ENCODE measurements around the gene USP48.

The USP48 gene

DNA sequence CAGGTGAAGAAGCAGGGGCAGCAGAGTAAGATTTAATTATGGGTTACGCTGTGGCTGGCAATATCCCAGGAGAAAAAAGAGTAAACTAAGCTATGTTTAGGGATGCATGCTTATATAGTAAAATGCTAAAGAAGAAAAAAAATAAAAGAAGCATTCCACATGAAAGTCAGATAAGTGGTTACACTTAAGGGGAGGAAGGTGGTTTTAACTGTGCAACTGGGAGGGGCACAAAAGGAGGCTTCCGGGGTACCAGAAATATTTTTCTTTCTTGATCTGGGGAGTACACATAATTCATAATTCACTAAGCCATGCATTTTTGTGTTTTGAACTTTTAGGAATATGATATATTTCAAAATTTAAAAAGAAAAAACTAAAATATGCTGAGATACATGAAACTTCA lies 39.5 kb downstream of the USP48 start:
- no peak for DNase-seq

DNA sequence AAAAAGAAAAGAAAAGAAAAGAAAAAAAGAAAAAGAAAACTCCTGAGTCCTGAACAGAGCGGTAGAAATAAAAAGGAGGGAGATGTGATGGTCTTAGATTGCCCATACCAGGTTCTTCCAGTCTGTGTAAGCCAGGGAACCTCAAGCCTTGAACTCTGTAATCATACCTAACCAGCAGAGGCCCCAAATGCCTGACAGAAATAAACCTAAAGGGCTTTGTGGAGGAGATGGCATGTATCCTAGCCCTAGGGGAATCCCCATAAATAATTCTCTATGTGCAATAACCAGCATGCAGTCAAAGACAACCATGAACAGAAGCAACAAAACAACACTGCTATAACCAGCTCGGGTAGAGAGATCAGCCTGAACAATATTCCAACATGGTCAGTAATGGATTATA lies 40.4 kb downstream of the USP48 start:
- DNase-seq = peak in 1 of 2 donors; percentile 3

DNA sequence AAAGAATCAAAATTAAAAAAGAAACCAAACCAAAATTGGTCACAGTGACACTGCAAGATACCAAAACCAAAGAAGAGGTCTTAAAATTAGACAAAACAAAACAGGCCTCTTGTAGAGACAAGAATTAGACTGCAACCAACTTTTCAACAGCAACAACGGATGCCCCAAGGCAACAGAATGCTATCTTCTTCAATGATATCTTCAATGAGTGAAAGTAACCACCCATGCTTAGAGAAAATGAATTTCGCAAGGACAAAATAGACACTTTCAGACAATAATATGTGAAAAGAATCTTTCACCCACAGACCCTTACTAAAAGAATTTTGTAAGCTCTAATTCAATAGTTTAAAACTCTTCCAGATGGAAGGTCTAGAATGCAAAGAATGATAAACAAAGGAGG lies 41.7 kb downstream of the USP48 start:
- DNase-seq = no peak

DNA sequence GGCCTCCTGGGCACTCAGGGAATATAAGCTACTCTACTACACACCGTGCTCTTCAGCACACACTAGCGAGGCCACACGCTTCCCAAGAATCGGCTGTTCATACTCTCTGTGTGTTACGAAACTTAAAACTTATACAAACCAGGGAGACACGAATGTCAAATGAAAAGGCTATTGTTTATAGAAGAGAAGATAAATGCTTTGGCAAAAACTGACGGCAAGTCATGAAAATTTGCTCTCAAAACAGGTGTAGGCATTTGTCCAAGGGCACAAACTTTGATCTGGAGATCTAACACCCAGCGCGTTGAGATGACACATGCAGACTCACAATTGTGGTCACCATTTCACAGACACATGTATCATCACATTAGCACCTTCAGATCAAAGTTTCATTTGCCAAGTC lies 46.1 kb downstream of the USP48 start:
- no peak for DNase-seq

DNA sequence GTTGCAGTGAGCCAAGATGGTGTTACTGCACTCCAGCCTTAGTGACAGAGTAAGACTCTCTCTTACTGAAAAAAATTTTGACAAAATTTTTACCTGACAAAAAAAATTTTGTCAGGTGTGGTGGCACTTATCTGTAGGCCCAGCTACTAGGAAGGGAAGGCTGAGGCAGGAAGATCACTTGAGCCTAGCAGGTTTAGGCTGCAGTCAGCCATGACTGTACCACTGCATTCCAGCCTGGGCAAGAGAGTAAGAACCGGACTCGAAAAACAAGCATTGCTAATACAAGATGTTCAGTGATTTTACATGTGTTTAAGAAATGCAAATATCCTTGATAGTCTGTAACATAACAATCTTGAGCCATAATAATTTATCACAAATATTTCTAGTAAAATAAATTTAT lies 46.9 kb downstream of the USP48 start:
- no peak for DNase-seq

DNA sequence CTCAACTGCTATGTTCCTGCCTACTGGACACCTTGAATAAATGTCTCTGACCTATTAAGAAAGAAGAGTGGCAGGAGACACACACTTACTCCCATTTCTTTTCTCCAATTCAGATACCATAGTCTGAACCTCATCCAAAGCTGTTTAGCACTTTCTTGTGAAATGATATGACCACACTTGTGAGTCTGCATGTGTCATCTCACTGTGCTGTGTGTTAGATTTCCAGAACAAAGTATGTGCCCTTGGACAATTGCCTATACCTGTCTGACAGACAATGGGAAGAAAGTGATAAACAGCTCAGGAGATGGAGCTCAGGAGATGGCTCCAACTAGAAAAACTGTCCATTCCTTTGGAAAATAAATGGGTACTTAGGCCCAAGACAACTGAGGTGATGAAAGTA lies 48.4 kb downstream of the USP48 start:
- no peak for DNase-seq

DNA sequence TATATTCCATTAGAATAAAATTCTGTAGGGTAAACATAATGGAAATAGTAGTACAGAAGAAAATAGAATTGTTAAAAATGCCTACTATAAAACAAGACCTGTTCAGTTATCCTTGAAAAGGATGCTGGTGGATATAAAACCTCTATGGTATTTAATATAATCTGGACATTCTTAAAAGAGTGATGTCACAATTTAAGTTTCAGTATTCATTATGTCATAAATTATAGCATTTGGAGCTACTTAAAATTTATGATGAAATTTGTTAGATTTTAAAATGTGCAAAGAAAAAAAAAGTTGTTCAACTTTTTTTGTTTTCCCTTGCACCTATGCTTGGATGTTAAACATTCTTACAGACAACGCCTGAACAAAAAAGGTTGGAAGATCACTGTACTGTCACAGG lies 50.3 kb downstream of the USP48 start:
- DNase-seq = no peak

DNA sequence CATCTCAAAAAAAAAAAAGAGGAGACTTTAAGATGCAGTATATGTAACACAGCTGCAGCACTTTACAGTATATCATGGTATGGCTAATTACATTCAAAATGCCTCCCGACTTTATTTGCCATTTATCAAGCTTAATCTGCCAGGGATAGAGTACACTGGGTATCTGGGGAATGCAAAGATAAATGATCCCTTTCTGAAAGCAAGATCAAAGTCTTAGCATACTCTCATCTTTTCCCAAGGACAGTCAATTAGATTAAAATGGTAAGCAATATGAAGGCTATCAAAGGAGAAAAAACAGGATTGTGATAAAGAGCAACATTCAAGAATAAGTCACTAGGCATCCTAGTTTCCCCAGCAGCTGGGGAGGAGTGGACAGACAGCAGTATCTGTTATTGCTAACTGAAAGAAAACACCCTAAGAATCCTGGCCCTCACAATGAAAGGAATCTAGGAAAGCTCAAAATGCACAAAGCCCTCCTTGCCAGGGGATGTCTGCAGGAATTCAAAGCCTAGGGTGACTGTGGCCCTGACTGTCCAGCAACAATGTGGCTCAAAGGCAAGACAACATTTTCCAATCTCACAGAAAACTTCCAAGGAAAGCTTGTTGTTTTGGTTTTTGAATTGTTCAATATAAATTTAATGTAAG lies 57.1 kb downstream of the USP48 start:
- DNase-seq = no peak

DNA sequence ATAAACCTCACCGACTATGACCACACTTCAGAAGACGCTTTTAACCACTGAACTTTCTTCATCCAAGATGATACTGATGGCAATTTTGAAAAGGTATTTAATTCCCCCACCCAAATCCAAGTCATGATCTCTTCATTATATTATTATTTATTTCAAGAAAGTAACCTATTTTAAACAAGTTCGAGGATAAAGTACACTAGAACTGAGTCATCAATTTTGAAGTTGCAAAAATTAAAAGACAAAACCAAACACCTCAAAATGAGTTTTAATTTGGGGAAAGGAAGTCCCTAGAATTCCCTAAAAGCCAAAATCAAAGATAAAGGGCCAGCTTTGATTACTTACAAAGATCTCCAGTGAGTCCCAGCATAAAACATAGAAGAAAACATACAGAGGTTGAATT lies 58.4 kb downstream of the USP48 start:
- DNase-seq = no peak

DNA sequence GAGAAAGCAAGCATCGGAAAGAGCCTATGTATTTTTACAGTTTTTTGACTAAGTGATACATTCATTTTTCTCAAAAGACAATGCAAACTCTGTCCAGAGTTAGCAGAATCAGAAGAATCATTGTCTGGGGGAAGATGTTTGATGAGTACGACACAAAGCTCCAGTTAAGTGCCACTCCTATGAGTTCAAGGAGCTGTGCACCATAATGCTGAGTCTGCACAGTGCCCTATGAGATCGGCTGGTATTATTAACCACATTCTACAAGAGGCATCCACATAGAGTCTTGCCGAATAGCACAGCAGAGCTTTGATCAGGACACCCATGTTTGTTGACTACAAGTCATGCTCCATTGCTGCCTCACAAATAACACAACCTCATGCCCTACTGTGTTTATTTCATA lies 58.9 kb downstream of the USP48 start:
- no peak for DNase-seq

DNA sequence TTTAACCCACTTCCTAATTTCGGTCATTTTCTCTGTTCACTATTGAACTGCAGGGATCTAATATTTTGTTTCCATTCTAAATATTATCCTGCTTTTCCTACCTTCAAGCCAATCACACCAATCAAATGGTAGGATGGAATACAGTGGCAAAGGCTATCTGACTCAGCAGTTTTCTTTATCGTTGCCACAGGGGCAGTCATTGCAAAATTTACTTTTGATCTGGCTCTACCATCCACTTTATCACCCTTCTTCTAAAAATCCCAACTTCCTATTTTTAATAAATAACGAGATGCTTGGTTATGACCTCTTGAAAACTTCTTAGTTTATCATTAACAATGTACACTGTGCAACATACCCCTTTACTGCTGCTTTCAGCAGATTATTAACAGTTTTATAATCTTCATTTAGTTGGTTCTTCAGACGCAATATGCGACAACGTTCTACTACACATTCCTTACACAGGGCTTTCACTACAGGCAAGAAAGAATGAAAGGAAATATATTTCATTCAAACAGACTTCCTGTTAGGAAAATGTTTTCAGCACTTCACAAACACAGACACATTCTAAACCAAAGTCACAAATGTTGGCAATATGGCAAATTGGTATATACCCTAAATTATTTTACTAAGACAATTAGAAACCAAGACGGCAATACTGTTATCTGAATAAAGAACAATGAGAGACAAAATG lies 61.5 kb downstream of the USP48 start:
- peak in 1 of 2 donors; percentile 33 for DNase-seq

DNA sequence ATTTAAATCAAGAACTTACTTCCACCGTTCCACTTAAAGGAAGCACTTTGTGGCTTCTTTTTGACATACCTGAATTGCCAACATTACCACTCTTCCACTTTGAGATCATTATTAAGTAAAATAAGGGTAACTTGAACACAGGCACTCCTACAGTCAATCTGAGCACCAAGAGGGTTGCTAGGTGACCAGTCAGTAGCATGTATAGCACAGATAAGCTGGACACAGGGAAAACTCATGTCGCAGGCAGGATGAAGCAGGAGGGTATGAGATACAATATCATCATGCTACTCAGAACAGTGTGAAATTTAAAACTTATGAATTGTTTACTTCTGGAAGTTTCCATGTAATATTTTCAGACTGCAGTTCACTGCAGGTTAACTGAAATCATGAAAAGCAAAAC lies 66.8 kb downstream of the USP48 start:
- no peak for DNase-seq

DNA sequence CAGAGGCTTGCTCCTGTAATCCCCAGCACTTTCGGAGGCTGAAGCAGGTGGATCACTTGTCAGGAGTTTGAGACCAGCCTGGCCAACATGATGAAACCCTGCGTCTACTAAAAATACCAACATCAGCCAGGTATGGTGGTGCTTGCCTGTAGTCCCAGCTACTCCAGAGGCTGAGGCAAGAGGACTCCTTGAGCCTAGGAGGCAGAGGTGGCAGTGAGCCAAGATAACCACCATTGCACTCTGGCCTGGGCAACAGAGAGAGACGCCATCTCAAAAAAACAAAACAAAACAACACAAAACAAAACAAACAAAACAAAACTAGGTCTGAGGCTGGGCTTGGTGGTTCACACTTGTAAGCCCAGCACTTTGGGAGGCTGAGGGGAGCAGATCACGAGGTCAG lies 75.1 kb downstream of the USP48 start:
- no peak for DNase-seq

DNA sequence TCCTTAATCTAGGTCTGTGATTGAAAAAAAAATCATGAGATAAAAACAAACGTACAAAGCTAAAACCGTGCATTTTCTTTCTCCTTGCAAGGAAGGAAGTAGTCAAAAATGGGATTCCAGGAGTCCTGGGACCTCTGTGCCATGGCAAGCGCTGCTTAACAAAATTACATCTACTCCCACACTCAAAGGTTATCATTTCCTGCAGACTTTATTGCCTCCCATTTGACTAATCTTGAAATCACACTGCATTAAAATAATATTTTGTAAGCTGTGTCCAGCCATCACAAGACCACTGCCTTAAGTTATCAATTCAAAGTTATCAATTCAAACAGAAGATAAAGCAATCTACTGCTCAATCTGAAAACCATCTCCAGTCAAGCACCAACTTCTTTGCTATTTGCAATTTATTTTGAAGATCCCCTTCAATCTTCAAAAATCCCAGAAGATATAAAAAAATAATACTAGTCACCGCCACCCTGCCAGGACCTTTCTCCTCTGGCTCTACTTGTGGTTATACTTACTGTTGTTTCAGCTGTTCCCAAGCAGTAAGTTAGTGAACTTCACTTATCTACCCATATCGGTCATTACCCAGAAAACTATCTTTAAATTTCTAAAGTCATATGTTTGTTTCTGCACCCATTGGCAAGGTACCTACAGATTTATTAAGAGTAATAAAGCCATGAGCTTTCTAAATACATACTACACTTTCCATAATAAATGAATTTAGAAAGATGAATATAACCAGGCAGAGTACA lies 75.7 kb downstream of the USP48 start:
- DNase-seq = no peak

DNA sequence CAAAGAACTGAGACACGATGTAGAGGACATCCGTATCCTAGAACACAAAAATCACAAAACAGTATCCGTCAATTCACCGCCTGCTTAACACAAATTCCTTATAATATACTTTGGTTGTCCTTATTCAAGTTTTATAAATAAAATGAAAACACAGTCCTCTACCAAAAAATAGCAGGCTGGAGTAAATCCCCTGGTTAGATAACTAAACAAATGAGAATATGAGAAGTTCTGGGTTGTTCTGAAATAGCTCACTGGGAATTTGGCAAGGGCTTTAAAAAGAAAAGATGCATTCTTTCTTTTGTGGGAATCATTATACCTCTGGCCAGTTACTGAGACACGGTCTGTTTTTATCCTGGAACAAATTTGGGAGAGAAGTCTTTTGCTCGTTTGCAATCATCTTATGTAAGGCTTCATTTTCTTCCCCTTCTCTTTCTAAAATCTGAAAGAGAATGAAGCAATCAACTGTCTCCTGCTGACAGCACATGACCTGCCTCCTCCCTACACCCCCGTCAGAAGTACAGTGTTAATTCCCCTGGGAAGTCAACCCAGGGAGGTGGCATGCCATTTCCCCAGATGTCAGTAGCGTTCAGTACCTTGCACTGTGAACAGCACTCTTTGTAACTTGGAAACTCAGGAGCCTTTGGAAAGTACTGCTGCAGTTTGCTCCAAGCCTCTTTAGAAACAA lies 76.7 kb downstream of the USP48 start:
- DNase-seq = peak; percentile 63 to 83

DNA sequence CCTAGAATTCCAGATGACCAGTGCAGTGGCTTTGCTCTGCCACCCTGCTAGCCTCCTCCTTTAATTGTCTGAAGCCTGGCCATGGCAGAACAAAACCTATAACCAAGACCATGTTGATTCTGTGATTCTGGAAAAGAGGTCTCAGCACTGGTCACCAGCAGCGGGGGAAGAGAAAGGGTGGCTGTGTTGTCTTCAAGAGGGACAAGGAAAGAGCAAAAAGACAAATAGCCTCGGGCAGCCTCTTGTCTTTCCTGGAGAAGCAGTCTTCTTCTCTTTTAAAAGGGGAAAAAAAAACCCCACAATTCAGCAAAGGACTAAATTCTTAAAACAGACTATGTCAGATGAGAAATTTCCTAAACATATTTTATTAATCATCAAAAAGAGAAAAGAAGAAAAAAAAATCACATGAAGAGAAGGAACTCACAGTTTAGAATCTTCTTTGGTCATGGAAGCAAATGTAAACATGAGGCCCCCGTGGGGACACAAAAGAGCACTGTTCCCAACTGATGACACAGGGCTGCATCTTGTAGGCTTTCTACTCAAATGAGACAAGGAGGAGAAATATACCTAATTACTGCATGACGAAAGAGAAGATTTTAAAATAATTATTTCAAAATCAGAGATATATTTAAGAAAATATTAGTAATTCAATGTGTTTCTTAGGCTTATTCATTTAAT lies 77.5 kb downstream of the USP48 start:
- DNase-seq = no peak

DNA sequence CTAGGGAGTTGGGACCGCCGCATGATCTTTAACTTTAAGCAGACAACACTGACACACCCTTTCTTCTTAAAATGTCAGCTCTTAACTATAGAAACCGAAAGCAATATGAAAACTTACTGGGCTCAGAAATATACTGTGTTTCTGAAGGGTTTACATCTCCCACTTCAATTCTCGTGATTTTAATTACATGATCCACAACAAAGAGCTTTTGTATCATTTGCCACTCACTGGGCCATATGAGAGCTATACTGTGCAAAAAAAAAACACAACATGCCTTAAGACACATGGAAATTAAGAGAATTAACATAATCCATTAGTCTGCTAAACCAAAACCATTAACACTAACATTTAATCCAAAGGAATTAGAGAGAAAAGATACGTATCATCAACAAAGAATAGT lies 78.8 kb downstream of the USP48 start:
- DNase-seq = no peak

DNA sequence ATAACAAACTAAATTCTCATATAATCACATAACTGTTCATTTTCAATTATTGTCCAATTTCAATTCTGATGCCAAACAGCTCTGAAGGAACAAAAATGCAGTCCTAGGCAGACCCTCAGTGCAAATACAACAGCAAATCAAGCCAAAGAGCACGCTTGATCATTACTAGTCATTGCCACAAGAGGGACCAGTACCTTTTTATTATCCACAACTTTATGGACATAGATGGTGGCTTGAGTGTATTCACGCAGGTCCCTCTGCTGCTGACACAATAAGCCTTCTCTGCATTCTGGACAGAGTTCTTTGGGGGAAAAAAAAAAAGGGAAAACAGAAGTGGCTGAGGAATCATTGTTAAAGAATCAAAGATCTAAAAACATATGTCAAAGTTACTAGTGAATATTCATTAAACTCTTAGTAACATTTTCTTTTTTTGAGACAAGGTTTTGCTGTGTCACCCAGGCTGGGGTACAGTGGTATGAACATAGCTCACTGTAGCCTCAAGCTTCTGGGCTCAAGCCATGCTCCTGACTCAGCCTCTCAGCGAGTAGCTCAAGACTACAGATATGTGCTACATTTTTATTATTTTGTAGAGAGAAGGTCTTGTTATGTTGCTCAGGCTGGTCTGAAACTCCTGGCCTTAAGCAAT lies 79.5 kb downstream of the USP48 start:
- DNase-seq = peak; percentile 13 to 34

DNA sequence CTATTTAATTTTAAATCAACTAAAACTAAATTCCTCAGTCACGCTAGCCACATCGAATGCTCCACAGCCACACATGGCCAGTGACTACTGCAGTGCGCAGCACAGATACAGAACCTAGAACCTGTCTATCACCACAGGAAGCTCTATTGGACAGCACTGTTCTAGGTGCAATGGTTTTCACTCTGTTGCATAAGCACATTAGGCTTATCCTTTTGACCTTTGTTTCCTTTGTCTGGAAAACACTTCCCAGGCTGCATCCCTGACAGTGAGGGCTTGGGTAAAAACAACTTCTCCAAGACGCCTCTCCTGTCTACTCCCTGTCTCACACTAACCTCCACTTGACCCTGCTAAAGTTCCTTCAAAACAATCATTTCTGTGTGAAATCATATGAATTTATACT lies 80.2 kb downstream of the USP48 start:
- no peak for DNase-seq

DNA sequence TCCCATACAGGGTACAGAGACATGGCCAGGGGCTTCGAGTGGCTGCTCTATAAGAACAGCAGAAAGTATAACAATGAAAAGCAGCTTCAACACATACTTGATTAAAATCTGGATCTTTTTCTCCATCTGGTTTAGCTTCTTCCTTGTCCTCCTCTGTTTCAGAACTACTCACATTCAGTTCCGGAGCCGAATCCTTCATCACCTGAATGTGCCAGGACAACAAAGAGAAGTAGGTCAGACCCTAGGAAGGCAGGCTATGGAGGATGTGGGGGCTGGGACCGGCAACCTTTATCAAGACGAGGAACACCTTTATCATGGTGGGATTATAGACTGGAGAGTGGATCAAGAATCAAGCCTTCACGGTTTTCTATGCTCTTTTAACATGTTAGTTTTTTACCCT lies 81.5 kb downstream of the USP48 start:
- DNase-seq = no peak

DNA sequence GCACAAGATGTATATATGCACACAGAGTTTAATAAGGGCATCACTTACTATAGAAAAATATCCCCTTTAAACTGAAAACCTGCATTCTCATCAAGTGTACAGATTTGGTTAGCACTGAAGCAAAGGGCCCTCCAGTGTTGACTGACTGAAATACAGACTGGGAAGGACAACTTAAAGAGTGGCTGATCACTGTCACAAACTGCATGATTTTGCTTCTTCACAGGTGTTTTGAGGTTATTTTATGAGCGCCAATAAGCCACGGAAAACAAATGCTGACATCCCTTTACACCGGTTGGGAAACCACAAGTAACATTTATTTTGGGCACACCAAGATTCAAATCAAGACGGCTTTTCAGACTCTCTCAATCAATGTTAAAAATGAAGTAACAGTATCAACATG lies 82.9 kb downstream of the USP48 start:
- no peak for DNase-seq

DNA sequence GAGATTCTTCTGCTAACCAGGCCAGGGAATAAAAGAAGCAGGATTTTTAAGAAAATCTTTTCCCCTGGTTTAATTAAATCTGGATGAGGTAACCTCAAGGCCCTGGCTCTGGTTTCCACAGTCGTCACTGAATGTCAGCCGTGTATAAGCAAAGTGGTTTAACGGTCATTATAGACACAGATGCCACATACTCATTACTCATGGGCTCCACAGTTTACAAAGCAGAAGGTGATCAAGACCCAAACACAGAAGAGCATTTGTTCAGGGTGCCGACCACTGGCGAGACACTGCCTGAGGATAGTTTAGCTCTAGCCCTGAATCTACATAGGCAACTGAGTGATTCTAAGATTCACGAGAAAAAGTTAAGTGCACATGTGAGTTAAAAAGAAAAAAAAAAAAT lies 86.0 kb downstream of the USP48 start:
- no peak for DNase-seq

DNA sequence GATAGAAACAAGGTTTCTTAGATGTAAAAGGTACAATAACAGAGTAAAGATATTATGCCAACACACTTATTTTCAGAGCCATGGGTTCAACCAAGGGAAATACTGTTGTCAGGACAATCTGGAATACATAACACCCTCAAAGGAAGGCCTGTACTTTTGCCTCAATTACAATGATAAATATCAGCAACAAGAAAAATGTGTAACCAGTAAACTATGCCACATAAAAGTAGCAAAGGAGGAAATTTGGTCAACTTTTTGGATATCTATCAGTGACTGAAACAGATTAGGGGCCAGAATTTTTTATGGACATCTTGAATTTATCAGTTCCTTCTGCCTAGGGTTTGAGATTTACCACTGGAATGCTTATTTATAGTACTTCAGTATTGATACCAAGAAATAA lies 89.2 kb downstream of the USP48 start:
- DNase-seq = no peak

Data from inflammatory macrophage treated with lipopolysaccharide for 1 hour (primary cell).